ENCODE results near the gene RAB15. TPM values are rescaled to one million over a fixed set of nuclear protein-coding genes. Genes with fewer than 3 reads are reported as not detected.

The RAB15 gene
- total RNA-seq, 1 donor from 2014 or later = 16.5 TPM

- H3K27me3 Mint-ChIP-seq (ENCODE audit: low read depth) = no peaks in the 10 kb centered on the region
- no peak for TF ChIP-seq CTCF (conservative IDR thresholded peaks at IDR 0.05)
- no peaks in the 10 kb centered on the region for H3K4me1 Mint-ChIP-seq
- DNase-seq (ENCODE audit: low read depth, low spot score) = no peak
- H3K36me3 Mint-ChIP-seq (ENCODE audit: low read depth) = no peaks in the 10 kb centered on the region
- no peaks in the 10 kb centered on the region for H3K9me3 Mint-ChIP-seq
- H3K27ac Mint-ChIP-seq (ENCODE audit: unreplicated experiment) = no peak overlapping the region
- H3K4me3 Mint-ChIP-seq = no peak overlapping the region
These were observed 8.5 kb downstream of the RAB15 start for GRCh38 chr14:64963611-64964010.

- peak; percentile 16 for TF ChIP-seq CTCF (conservative IDR thresholded peaks at IDR 0.05)
- no peak overlapping the region for H3K27ac Mint-ChIP-seq (ENCODE audit: unreplicated experiment)
- H3K4me1 Mint-ChIP-seq = no peaks in the 10 kb centered on the region
- no peaks in the 10 kb centered on the region for H3K27me3 Mint-ChIP-seq (ENCODE audit: low read depth)
- no peaks in the 10 kb centered on the region for H3K9me3 Mint-ChIP-seq
- no peak overlapping the region for H3K4me3 Mint-ChIP-seq
- no peak for DNase-seq (ENCODE audit: low read depth, low spot score)
- no peaks in the 10 kb centered on the region for H3K36me3 Mint-ChIP-seq (ENCODE audit: low read depth)
These were observed 11.3 kb downstream of the RAB15 start for GRCh38 chr14:64960762-64961276.

- Mint-ChIP-seq H3K9me3 (no peaks in the 10 kb centered on the region), H3K4me3 (no peak overlapping the region), H3K4me1 (no peaks in the 10 kb centered on the region), H3K36me3 (ENCODE audit: low read depth) (no peaks in the 10 kb centered on the region), H3K27me3 (ENCODE audit: low read depth) (no peaks in the 10 kb centered on the region), H3K27ac (ENCODE audit: unreplicated experiment) (no peak overlapping the region)
- no peak for DNase-seq (ENCODE audit: low read depth, low spot score)
- no peak for TF ChIP-seq CTCF (conservative IDR thresholded peaks at IDR 0.05)
These were observed 13.4 kb downstream of the RAB15 start for GRCh38 chr14:64958743-64959142.

- no peaks in the 10 kb centered on the region for H3K9me3 Mint-ChIP-seq
- no peak for TF ChIP-seq CTCF (conservative IDR thresholded peaks at IDR 0.05)
- DNase-seq (ENCODE audit: low read depth, low spot score) = no peak
- no peaks in the 10 kb centered on the region for H3K27me3 Mint-ChIP-seq (ENCODE audit: low read depth)
- no peak overlapping the region for H3K27ac Mint-ChIP-seq (ENCODE audit: unreplicated experiment)
- no peak overlapping the region for H3K4me3 Mint-ChIP-seq
- H3K4me1 Mint-ChIP-seq = no peaks in the 10 kb centered on the region
- H3K36me3 Mint-ChIP-seq (ENCODE audit: low read depth) = no peaks in the 10 kb centered on the region
These were observed 13.9 kb downstream of the RAB15 start for GRCh38 chr14:64958201-64958600.

- Mint-ChIP-seq H3K4me1 (no peaks in the 10 kb centered on the region), H3K4me3 (no peak overlapping the region), H3K36me3 (ENCODE audit: low read depth) (no peaks in the 10 kb centered on the region), H3K27me3 (ENCODE audit: low read depth) (no peaks in the 10 kb centered on the region), H3K9me3 (no peaks in the 10 kb centered on the region), H3K27ac (ENCODE audit: unreplicated experiment) (peak overlapping the region; percentile 19)
- DNase-seq (ENCODE audit: low read depth, low spot score) = no peak
- TF ChIP-seq CTCF (conservative IDR thresholded peaks at IDR 0.05) = no peak
These were observed 15.3 kb downstream of the RAB15 start for GRCh38 chr14:64956697-64957406.

Data from neural crest cell (in vitro differentiated cells).